GM12891 (cell line): ENCODE results near the gene GNRHR.

Source experiments
- POLR2A ChIP-seq: IDR thresholded peaks from 2 replicates; pipeline ENCODE4 v1.6.1; 2011; ENCODE audit warnings: low read depth, low read length, control low read depth
- POLR2AphosphoS5 ChIP-seq: IDR thresholded peaks from 2 replicates; pipeline ENCODE4 v1.6.1; 2011; ENCODE audit warnings: low read depth, low read length, control low read depth
- TAF1 ChIP-seq: IDR thresholded peaks from 2 replicates; pipeline ENCODE4 v1.6.1; 2011; ENCODE audit warnings: low read depth, low read length, control low read depth

DNA sequence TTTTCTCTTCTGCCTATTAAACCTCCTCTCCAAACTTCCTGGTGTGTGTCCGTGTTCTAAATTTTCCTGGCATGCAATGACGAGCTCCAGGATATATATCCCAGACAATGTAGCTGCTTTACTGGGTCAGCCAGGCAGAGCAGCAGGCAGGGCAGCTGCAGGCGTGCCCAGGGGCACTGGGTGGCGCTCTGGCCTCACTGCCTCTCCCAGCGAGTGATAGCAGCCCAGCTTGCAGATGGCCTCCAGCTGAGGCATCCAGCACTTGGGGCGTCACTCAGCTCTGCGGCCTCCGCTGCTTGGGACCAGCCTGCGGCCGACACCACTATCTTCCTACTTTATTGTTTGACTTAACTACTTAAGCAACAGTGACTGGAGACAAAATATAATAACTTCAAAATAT lies 30.2 kb downstream of the GNRHR start:
- TF ChIP-seq POLR2A (no peak), TAF1 (no peak), POLR2AphosphoS5 (no peak)
